DND-41 (cell line): Measurements from ENCODE around the gene WNT7B.

Experiments used
- CTCF ChIP-seq: IDR thresholded peaks from 2 replicates; pipeline ENCODE4 v1.5.1; 2012; ENCODE audit warnings: borderline replicate concordance, low read length, moderate library complexity, mild to moderate bottlenecking; ENCODE audit not compliant: poor library complexity, severe bottlenecking; ENCODE audit errors: extremely low read depth
- EZH2 ChIP-seq: IDR thresholded peaks from 3 replicates; pipeline ENCODE4 v1.6.1; 2012; ENCODE audit warnings: borderline replicate concordance, low read depth, mild to moderate bottlenecking, moderate library complexity, low read length, inconsistent platforms; ENCODE audit not compliant: severe bottlenecking

GRCh38 chr22:45970705-45971407, 6.1 kb downstream of the WNT7B start:
- no peak for TF ChIP-seq CTCF
- TF ChIP-seq EZH2, result no peak
